Adrenal gland (tissue), 12 donors: Measurements from ENCODE around the gene DUSP8. TPM values are rescaled to one million over a fixed set of nuclear protein-coding genes. Genes with fewer than 3 reads are reported as not detected.
A peak's percentile ranks its signal among the peaks of the same experiment; 100 is the strongest.

Experiments
- DNase-seq, 7 donors: peaks; one replicate each; pipeline ENCODE4 v3.0.0-alpha.2; 2019 to 2020
- H3K27ac ChIP-seq, 5 donors: fragments of 200-600 bp; sonication (generic) in 4 of 5; 1 replicate in 3 of 5; 2 replicates in 2 of 5; pipeline versions ENCODE4 v1.5.1 to v1.8.0; 2016 to 2020; ENCODE audit warnings: mild to moderate bottlenecking in 1 of 5
- H3K27me3 ChIP-seq: fragments of 200-600 bp; 2 replicates; pipeline ENCODE4 v1.8.0; 2021
- H3K36me3 ChIP-seq, 2 donors: fragments of 200-600 bp; replicated peaks in 1 of 2; 1 replicate in 1 of 2; 2 replicates in 1 of 2; pipeline versions ENCODE4 v1.5.1 to v1.8.0; 2018 to 2022
- H3K4me1 ChIP-seq, 2 donors: fragments of 200-600 bp; replicated peaks in 1 of 2; 1 replicate in 1 of 2; 2 replicates in 1 of 2; pipeline versions ENCODE4 v1.5.1 to v1.8.0; 2018 to 2021
- H3K4me3 ChIP-seq, 4 donors: fragments of 200-600 bp; sonication (generic) in 3 of 4; one replicate each; pipeline ENCODE4 v1.5.1; 2016 to 2018
- H3K9me3 ChIP-seq, 3 donors: fragments of 200-600 bp; sonication (generic) in 1 of 3; replicated peaks in 1 of 3; 1 replicate in 2 of 3; 2 replicates in 1 of 3; pipeline versions ENCODE4 v1.5.1 to v1.8.0; 2016 to 2021
- POLR2A ChIP-seq, 2 donors: fragments of 450-650 bp; IDR thresholded peaks; one replicate each; pipeline ENCODE4 v1.6.1; 2017; ENCODE audit warnings: antibody characterized with exemption in 2 of 2, mild to moderate bottlenecking in 2 of 2, moderate library complexity in 1 of 2
- WGBS, 4 donors: extraction: QIAGEN DNeasy Blood & Tissue Kit in 2 of 4; methylation state at CpG; one replicate each; pipeline versions ENCODE4 v1.1.5 to v1.1.7; 2013 to 2017; 5-methylcytosine and 5-hydroxymethylcytosine counted together
- intact Hi-C, 2 donors: fragments of 100-400 bp; cut with DNase I; formaldehyde crosslinking; loops; one replicate each; pipeline versions ENCODE4 v1.14.1 to v1.15.0; 2022 to 2023
- polyA plus RNA-seq, 3 donors: library from polyadenylated mRNA; stranded (reverse); fragments of 200-250 nt in 2 of 3; fragments of 350-450 nt in 1 of 3; fragmentation: Illumina TruSeq in 1 of 3; extraction: RNeasy Lipid Tissue Mini Kit (QIAGEN cat#74804) in 1 of 3; gene quantifications; one replicate each; pipeline ENCODE4 v1.2.3, GENCODE V29; 2013 to 2014
- total RNA-seq, 9 donors: library from RNA; depleted of rRNA in 4 of 9; stranded (reverse); fragments of >200 nt in 4 of 9; fragments of 120-200 nt in 1 of 9; fragmentation: NEBNext Ultra II Directional in 1 of 9; extraction: Animal tissue kit (Norgen Biotek cat#: 25700) in 1 of 9; gene quantifications; one replicate each; pipeline versions ENCODE4 v1.1.0 to v1.2.4, GENCODE V29; 2013 to 2023
- TF ChIP-seq, protein P1 (sequence below), 6 experiments: fragments of 450-650 bp in 4 of 6; fragments of 200-600 bp in 2 of 6; sonication (generic) in 1 of 6; IDR thresholded peaks; 1 replicate in 5 of 6; 2 replicates in 1 of 6; pipeline versions ENCODE4 v1.5.1 to v1.8.0; 2016 to 2021; ENCODE audit warnings: antibody characterized with exemption in 6 of 6, mild to moderate bottlenecking in 2 of 6, moderate library complexity in 1 of 6
- donor health status: healthy with polysubstance abuse.
- donor health status: Bipolar disorder and iron deficiency.
- donor health status: DM: yes; HTN: yes; CAD: no.
- donor health status: DM: no; HTN: no; CAD: no.
- donor health status: DM: no; HTN: no; CAD: no.
- donor health status: DM: yes; HTN: yes; CAD: no.

DUSP8 gene
- total and polyA plus RNA-seq, 12 donors: 0.22 to 6.3 (median 2.0) TPM

DNA sequence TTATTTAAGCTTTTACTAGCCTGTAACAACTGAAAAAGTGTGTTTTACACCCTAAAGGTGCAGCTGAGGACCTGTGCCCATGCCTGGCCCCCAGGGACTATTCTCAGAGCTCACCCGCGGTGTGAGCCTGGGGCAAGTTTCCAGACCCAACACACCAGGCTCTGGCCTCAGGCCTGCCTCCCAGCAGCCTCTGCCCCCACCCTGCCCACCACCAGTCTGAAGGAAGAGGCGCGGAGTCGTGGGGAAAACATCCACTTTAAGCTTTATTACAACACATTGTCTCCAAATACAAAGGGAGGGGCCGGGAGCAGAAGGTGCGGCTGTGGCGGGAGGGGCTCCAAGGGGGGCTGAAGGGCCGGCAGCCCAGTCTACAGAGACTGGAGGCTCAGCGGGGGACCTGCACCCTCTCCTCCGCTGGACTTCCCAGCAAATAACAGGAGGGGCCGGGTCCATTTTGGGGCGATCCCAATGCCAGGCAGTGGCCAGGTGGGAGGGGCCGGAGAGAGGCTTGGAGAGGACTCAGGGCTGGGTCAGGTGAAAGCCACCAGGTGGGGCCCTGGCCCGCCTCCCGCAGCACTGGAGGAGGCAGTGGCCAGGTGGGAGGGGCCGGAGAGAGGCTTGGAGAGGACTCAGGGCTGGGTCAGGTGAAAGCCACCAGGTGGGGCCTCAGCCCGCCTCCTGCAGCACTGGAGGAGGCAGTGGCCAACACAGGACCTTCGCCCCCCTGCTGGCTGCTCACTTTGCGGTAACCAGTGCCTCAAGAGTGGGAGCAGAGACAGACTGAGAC lies 18.1 kb downstream of the DUSP8 start:
- Histone ChIP-seq H3K4me1 (peaks cover 8 to 10% of the 10 kb centered on the region in 2 donors), H3K27me3 (no peaks in the 10 kb centered on the region), H3K36me3 (no peaks in the 10 kb centered on the region), H3K9me3 (no peaks in the 10 kb centered on the region), H3K27ac (no peak overlapping the region), H3K4me3 (no peak overlapping the region)
- intact Hi-C loops: no loop called here
- no peak for DNase-seq
- no peak for TF ChIP-seq POLR2A (IDR thresholded peaks at IDR 0.05)
- TF ChIP-seq, protein P1, sequence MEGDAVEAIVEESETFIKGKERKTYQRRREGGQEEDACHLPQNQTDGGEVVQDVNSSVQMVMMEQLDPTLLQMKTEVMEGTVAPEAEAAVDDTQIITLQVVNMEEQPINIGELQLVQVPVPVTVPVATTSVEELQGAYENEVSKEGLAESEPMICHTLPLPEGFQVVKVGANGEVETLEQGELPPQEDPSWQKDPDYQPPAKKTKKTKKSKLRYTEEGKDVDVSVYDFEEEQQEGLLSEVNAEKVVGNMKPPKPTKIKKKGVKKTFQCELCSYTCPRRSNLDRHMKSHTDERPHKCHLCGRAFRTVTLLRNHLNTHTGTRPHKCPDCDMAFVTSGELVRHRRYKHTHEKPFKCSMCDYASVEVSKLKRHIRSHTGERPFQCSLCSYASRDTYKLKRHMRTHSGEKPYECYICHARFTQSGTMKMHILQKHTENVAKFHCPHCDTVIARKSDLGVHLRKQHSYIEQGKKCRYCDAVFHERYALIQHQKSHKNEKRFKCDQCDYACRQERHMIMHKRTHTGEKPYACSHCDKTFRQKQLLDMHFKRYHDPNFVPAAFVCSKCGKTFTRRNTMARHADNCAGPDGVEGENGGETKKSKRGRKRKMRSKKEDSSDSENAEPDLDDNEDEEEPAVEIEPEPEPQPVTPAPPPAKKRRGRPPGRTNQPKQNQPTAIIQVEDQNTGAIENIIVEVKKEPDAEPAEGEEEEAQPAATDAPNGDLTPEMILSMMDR (IDR thresholded peaks at IDR 0.05): no peak
- WGBS, 4 donors: 56 to 81% (median 70%) methylated on average over 15 to 20 of the region's 20 CpGs

GRCh38 chr11:1549338-1550330 lies 22.4 kb downstream of the DUSP8 start:
- H3K27ac ChIP-seq: no peak overlapping the region
- peaks cover 21% of the 10 kb centered on the region for H3K27me3 ChIP-seq
- intact Hi-C loops: loop anchor here in 1 of 2 donors (5.0 kb wide), 1 partner anchor 78 kb away; the partner anchor contains the start of gene KRTAP5-5
- TF ChIP-seq POLR2A (IDR thresholded peaks at IDR 0.05): no peak
- TF ChIP-seq, protein P1 (IDR thresholded peaks at IDR 0.05): no peak
- H3K9me3 ChIP-seq: no peaks in the 10 kb centered on the region
- no peaks in the 10 kb centered on the region for H3K36me3 ChIP-seq
- H3K4me1 ChIP-seq: peaks cover 3 to 23% of the 10 kb centered on the region in 2 donors
- no peak overlapping the region for H3K4me3 ChIP-seq
- no peak for DNase-seq
- WGBS, 4 donors: 87 to 93% (median 89%) methylated on average over 8 to 13 of the region's 13 CpGs

DNA sequence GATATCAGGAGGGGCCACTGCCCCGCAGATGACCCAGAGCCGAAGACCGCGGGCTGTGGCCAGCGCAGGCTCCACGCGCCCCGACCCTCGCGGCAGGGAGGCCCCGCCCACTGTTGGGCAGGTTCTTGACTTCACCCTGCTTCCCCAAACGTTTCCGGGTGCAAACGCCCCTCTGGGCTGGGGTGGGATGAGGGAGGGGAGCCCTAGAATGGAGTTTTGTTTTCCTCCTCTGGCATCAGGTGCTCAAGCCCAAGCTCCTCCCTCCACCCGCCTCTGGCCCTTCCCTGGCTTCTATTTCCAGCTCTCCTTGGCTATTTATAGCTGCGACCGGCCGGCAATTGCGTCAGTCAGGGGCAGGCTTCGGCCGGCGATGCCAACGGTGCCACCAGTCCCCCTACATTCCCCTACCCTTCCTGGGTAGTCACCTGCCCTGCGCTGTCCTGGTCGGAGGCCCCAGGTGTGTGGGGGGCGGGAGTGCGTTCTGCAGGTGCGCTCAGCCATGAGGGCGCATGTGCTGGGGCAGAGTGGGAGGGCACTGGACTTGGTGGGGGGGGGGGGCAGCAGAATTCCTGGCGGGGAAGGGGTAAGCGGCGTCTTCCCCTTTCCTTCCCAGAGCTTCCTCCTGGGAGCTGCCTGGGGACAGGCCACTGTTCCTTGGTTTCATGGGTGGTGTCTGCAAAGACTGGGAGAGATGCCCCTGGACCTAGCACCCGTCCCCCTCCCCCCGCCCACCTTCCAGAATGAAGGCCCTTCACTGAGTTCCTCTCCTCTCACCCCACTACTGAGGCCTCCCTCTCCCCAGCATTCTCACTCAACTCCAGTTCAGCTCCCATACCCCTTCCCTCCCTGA lies 23.6 kb downstream of the DUSP8 start:
- Histone ChIP-seq H3K9me3 (no peaks in the 10 kb centered on the region), H3K4me1 (peaks cover 3 to 23% of the 10 kb centered on the region in 2 donors), H3K4me3 (peak overlapping the region in 1 of 4 donors; percentile 37), H3K27me3 (peaks cover 26% of the 10 kb centered on the region), H3K27ac (peak overlapping the region in 1 of 5 donors; percentile 34), H3K36me3 (no peaks in the 10 kb centered on the region)
- intact Hi-C loops: loop anchor here in 1 of 2 donors (5.0 kb wide), 1 partner anchor 79 kb away; the partner anchor contains the start of gene KRTAP5-5
- DNase-seq: peak; percentile 83 to 92 (median 87)
- WGBS, 4 donors: 10 to 29% (median 14%) methylated on average over 7 to 34 of the region's 34 CpGs
- TF ChIP-seq, protein P1 (IDR thresholded peaks at IDR 0.05): no peak
- TF ChIP-seq POLR2A (IDR thresholded peaks at IDR 0.05): no peak
